GM11168 (cell line): Measurements from ENCODE around the gene BICDL2.

Experiments
- in situ Hi-C: fragments of 300-500 bp; cut with MboI; formaldehyde crosslinking; loops from one replicate; pipeline ENCODE4 v1.12.0; 2022; ENCODE audit warnings: low sequenced_read_pairs; ENCODE audit not compliant: unreplicated experiment

The BICDL2 gene

DNA sequence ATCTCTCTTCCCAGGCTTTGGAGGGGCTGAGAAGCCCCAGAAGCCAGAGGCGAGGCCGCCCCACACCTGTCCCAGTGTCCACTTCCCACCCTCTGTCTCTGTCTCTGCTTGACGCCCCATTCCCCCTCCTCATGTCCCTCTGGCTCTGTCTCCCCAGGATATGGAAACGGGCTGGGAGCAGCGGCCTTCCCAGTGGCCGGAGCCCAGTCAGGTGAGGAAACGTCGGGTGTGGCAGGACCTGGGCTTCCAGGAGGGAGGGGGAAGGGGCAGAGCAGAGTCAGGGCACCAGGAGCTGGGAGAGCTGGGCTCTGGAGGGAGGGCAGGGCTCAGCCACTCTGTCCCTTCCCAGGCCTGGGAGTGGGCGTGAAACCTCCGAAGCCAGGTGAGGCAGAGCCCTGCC, 45.9 kb downstream of the BICDL2 start:
- in situ Hi-C loops, result no loop called here

DNA sequence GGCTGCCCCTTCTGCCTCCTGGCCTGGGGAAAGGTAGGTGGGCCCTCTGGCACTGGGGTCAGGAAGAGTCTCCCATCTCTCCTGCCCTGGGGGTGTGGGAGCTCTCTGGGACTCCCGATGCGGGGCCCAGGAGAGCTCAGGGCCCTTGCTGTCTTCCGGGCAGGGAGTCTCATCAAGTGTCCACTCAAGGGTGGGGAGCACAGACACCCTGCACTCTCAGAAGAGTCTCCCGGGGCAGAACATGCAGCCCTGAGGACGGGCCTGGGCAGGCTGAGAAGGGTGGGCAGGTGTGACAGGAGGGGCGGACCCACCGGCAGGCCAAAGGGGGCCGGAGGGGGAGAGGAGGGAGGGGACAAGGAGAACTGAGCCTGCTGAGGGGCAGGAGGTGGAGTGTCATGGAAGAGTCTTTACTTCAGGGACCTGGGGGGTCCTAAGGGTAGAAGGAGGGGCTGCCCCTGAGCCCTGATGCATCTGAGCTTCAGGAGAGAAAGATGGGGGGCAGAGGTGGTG, 48.1 kb downstream of the BICDL2 start:
- in situ Hi-C loops, result no loop called here

DNA sequence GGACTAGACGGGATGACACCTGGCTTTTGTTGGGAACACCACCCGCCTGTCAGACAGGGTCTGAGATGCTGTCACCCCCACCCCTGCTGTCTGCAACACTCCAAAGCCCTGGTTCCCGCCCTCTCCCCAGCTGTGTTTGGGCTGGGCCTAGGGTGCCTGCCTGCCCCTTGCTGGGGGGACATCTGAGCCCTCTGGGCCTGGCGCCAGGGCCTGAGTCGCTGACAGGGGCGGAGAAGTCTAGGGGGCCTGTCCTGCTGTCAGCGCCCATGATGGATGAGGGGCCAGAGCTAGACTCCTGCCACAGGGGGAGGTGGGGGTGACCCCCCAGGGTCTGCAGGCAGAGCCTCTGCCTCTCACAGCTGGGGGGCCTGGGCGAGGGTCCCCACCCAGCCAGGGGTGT, 48.9 kb downstream of the BICDL2 start:
- in situ Hi-C loops, result no loop called here

DNA sequence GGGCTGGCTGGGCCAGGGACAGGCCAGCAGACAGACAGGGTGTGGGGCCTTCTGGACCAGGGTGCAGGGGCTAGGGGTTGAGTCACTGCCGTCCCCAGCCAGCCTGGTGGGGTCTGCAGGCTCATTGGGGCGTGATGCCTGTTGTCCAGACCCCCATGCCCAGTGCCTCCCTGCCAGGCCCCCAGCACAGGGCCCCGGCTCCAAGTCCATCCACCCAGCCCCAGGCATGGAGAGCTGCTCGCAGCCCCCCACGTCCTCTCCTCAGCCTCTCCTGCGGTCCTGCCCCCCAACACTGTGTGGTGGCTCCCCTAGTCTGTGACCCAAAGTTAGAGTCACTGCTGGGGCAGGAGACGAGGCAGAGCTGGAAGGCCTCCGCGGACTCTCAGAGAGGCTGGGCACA, 49.5 kb downstream of the BICDL2 start:
- in situ Hi-C loops, result no loop called here

DNA sequence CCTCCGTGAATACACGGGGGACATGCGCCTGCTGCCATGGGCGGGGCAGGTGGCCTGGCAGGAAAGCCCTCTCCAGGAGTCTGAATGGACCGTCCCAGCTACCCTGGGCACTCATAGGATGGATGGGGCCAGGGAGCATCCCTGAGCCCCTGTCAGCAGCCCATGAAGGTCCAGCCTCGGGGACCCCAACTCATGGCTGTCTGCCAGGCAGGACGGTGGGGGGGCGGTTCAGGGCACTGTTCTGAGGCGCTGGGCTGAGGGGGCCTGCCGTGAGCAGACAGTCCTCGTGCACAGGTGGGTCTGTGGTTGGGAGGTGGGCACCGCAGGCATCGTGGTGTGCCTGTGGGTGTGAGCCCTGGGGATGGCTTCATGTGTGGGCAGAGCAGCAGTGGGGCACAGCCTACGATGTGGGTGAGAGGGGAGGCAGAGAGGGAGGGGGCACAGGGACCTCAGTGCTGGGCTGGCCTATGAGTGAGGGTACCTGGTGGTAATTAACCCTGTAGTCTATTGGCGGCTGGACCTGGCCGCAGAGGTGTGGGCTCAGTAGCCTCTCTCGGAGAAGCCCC, 50.0 kb downstream of the BICDL2 start:
- in situ Hi-C loops, result no loop called here

DNA sequence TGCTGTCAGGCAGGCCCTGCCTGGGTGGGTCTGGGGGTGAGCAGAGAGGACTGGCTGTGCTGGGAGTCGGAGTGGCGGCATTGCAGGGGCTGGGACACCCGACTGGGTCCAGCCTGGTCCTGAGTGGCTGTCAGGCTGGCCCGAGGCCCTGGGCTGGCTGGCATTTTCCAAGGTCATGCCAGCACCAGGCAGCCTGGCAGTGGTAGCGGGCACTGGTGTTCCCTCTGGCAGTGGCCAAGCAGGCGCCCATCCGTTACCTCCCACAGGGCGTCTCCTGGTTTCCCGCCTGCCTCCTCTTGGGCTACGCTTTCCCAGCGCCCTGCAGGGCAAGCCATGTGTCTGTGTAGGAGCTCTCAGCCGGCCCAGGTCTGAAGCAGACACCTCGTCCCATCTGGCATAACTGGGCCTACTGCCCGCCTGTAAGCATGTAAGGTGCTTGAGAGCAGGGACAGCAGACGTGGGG, 50.8 kb downstream of the BICDL2 start:
- in situ Hi-C loops, result no loop called here

DNA sequence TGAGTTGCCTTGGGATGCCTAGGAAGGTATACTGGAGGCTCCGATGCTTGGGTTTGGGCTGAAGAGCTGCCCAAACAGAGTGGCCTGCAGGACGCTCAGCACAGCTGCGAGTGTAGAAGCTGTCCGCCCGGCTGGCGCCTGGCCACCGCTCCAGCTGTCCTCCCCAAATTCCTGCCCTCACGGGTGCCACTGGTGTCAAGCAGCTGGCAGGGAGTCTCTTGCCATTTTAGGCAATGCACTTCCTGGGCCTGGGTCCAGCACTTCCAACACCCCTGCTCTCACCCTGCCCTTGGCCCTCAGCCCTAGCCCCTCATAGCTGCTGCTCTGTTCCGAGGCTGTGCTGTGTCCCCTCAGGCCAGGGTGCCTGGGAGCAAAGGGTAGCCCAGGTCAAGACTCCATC, 51.3 kb downstream of the BICDL2 start:
- in situ Hi-C loops, result no loop called here

DNA sequence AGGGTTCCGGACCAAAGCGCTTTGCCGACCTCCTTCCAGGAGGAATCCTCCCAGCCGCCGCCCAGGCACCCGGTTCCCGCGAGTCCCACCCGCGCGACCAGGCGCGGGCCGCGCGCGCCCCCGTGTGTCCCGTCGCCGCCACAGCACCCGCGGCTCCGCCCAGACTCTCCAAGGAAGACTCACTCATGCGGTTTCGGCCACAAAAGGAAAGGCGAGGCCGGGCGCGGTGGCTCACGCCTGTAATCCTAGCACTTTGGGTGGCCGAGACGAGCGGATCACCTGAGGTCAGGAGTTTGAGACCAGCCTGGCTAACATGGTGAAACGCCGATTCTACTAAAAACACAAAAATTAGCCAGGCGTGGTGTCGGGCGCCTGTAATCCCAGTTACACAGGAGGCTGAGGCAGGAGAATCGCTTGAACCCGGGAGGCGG, 53.0 kb downstream of the BICDL2 start:
- in situ Hi-C loops, result no loop called here

DNA sequence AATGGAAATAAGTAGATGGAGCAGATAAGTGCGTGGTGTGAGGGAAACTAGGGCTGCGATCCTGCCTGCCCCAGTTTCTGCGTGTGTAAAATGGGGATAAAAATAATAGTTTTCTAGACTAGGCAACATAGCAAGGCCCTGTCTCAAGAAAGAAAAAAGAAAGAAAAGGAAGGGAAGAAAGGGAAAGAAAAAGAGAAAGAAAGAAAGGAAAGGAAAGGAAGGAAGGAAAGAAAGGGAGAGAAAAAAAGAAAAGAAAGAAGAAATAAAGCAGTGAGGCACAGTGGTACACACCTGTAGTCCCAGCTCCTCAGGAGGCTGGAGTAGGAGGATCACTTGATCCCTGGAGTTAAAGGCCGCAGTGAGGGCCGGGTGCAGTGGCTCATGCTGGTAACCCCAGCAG, 54.3 kb downstream of the BICDL2 start:
- in situ Hi-C loops, result no loop called here

DNA sequence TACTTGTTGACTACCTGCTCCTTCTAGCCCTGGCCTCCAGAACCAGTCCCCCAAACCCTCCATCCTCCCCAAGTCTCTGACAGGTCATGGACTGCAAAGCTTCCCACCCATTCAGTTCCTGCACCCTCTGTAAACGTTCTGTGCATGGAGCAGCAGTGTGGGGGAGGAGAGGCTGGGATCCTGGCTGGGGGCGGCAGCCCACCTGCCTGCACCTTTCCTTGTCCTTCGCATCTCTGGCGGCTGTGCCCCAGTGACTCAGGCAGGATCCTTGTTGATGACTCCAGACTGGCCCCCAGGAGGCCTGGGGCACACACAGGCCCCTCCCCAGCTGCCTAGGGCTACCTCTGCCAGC, 54.9 kb downstream of the BICDL2 start:
- in situ Hi-C loops, result no loop called here

DNA sequence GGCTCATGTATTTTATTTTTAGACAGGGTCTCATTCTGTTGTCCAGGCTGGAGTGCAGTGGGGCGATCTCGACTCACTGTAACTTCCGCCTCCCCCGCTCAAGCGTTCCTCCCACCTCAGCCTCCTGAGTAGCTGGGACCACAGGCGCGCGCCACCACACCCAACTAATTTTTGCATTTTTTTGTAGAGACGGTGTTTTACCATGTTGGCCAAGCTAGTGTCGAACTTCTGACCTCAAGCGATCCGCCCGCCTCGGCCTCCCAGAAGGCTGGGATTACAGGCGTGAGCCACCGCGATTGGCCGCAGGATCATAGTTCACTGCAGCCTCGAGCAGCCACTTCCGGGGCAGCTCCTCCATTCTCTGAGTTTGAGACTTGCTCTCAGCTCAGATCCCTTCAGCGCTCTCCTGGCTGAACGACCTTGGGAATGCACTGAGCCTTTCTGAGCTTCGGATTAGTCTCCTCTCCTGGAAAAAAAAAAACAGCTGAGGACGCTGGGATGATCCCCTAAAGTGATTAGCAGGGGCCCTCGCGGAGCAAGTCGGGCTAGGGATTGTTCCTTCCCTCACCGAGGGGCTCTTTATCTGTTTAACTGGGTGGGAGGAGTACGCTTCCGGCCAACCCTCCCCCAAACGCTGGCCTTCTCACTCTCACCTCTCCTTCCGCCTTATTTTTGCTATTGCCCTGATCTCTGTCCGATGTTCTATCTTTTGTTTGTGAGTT, 55.4 kb downstream of the BICDL2 start:
- in situ Hi-C loops, result no loop called here

DNA sequence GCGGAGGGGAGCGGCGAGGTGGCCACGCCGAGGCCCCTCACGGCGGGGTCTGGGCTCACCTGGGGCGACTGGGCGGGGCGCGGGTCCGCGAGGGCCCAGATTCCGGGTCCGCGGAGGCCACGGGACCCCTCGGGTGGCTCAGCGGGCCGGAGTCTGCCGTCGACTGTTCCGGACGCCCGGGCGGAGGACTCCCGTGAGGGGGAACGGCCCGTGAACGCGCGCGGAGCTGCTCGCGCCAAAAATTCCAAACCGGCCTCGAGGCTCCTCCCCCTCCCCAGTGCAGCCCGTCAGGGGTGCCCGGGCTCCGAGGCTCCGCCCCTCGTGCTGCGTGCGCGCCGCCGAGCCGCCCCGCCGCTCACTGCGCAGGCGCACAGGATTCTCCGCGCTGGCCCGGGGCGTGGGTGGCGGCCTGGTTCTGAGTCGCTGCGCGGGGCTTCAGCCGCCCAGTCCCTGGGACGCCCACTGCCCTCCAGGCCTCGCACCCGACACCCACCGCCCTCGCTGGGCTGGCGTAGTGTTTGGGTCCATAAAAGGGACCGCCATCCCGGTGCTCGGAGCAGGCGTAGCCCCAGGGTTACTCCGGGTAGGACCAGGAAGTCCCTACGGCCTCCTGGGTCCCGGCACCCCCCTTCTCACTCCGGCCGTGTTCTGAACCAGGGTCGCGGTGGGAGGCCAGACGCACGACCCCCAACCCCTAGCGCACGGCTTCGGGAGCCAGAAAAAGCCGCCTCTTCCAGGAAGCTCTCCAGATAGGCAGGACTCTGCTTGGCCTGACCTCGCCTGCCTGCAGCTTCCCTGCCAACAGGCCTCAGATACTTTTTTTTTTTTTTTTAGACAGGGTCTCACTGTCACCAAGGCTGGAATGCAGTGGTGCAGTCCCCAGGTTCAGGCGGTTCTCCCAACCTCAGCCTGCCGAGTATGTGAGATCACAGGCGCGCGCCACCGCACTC, 56.2 kb downstream of the BICDL2 start, which contains the start of gene PKMYT1:
TSS of gene PKMYT1 (minus strand) at position 220 of the 950 bp plus-strand sequence. CDS start 789 bp downstream, outside the sequence.
- in situ Hi-C loops, result no loop called here

DNA sequence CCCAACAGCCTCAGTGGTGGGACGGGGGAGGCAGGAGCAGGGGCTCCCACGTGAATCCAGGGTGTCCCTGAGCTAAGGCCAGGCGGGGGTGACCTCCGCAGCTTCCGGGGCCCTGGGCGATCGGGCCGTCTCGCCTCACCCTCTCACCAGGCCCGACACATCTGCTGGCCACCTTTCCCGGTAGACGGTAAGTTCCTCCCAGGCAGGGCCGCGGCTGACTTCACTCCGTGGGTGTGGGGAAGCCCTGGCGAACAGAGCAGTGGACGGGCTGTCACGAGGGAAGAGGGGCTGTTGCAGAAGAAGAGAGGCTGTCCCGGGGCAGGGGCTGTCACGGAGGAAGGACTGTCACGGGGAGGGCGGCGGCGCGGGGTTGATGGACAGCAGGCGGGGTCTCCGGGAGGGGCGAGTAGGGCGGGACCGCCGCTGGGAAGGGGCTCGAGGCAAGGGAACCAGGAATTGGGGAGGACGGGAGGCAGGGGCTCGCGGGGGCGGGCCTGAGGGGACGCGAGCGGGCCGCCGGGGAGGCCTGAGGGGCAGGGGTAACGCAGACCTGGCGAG, 57.0 kb downstream of the BICDL2 start:
- in situ Hi-C loops, result no loop called here
